Fibroblast of the aortic adventitia (primary cell): ENCODE results near the gene LTA4H. TPM values are rescaled to one million over a fixed set of nuclear protein-coding genes. Genes with fewer than 3 reads are reported as not detected.

Source experiments
- DNase-seq: peaks from one replicate; pipeline ENCODE4 v3.0.0-alpha.2; 2010; ENCODE audit warnings: low read depth
- H3K4me3 ChIP-seq: 2 replicates; pipeline ENCODE4 v1.5.1; 2011; ENCODE audit warnings: low read depth, mild to moderate bottlenecking, control low read depth, low read length, moderate library complexity
- total RNA-seq: library from RNA; depleted of rRNA; stranded (reverse); fragments of >200 nt; gene quantifications from 2 replicates; pipeline ENCODE4 v1.2.3, GENCODE V29; 2012; ENCODE audit warnings: low replicate concordance
- TF ChIP-seq, protein P1 (sequence below): IDR thresholded peaks from 2 replicates; pipeline ENCODE4 v1.5.1; 2011; ENCODE audit warnings: mild to moderate bottlenecking, low read length, control low read depth, inconsistent platforms; ENCODE audit not compliant: insufficient read depth

The LTA4H gene
- total RNA-seq, 1 donor = 68.1 TPM

DNA sequence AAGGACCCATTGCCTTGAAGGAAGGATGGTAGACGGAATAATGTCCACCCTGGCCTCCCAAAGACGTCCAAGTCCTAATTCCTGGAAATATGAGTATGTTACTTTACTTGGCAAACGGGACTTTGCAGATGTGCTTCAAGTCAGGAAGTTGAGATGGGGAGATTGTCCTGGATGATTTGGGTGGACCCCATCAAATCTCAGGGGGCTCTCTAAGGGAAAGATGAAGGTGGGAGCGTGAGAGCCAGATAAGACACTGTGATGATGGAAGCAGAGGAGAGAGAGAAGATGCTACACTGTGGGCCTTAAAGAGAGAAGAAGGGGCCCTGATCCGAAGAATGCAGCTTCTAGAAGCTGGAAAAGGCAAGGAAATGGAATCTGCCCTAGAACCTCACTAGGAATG, 29.6 kb upstream of the LTA4H start:
- no peak overlapping the region for H3K4me3 ChIP-seq
- TF ChIP-seq, protein P1, sequence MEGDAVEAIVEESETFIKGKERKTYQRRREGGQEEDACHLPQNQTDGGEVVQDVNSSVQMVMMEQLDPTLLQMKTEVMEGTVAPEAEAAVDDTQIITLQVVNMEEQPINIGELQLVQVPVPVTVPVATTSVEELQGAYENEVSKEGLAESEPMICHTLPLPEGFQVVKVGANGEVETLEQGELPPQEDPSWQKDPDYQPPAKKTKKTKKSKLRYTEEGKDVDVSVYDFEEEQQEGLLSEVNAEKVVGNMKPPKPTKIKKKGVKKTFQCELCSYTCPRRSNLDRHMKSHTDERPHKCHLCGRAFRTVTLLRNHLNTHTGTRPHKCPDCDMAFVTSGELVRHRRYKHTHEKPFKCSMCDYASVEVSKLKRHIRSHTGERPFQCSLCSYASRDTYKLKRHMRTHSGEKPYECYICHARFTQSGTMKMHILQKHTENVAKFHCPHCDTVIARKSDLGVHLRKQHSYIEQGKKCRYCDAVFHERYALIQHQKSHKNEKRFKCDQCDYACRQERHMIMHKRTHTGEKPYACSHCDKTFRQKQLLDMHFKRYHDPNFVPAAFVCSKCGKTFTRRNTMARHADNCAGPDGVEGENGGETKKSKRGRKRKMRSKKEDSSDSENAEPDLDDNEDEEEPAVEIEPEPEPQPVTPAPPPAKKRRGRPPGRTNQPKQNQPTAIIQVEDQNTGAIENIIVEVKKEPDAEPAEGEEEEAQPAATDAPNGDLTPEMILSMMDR = no peak
- no peak for DNase-seq

DNA sequence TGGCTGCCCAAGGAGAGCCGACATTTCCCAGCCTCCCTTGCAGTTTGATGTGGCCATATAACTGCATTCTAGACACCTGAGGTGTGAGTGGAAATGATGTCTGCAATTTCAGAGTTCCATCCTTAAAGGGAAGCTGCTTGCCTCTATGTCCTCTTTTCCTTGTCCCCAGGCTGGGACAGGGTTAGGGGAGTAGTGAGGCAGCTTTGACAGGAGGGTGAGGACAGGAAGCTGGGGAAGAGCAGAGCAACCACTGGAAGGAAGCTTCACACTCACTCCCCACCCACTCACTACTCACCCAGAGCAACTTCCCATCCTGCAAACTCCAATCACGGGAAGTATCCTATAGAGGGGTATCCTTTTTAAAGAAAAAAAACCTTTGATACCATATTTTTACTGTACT, 28.9 kb upstream of the LTA4H start:
- no peak for DNase-seq
- H3K4me3 ChIP-seq = no peak overlapping the region
- TF ChIP-seq, protein P1 = no peak

DNA sequence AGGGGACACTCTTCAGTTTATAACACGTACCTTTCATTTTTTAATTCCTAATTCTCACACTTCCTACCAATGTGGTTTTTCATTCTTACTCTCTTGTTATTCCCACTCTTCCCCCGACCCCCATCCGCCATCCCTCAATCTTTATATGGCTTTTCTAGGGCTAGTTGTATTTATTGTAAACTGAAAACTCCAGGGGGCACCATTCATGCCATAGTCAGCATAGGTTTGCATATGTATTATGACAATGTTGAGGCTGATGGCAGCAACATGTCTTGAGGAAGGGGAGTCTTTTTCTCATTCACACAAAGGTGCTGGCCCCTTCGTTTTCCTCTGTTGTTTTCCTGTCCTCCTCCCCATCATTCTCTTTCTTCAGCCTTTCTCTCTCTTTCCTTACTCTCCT, 27.7 kb upstream of the LTA4H start:
- H3K4me3 ChIP-seq = no peak overlapping the region
- DNase-seq = peak; percentile 40
- TF ChIP-seq, protein P1 = peak; percentile 17

DNA sequence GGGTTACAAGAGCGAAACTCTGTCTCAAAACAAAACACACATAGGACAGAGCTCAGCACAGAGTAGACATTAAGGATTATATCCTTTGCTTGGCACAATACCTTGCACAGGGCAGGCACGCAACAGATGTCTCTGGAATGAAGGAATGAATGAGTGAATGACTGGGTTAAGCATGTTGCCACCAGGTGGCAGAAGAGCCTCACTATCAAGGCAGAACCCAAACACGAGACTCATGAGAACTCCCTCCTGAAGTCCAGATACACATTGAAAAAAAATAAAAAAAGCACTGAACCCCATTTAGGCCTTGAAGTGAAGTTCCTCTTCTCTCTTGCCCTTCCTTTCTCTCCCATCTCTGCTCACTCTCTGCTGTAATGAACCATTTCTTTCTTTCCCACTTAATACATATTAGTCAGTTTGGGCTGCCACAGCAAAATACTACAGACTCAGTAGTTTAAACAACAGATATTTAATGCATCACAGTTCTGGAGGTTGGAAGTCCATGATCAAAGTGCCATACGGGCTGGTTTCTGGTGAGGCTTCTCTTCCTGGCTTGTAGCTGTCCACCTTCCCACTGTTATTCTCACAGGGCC, 26.6 kb upstream of the LTA4H start:
- H3K4me3 ChIP-seq = no peak overlapping the region
- peak; percentile 94 for DNase-seq
- TF ChIP-seq, protein P1 = peak; percentile 78

DNA sequence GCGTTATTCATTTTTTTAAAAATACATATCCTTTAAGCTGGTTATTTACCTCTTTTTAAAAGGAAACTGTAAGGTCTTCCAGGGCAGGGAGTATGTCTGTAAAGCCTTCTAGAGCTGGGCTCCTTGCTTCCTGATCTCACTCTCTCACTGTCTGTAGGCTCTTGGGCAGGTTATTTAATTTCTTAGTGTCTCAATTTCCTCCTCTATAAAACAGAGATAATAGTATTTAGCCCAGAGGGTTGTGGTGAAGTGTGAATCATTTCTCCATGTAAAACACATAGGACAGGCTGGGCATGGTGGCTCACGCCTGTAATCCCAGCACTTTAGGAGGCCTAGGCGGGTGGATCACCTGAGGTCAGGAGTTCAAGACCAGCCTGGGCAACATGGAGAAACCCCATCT, 25.9 kb upstream of the LTA4H start:
- H3K4me3 ChIP-seq = no peak overlapping the region
- TF ChIP-seq, protein P1 = no peak
- no peak for DNase-seq

DNA sequence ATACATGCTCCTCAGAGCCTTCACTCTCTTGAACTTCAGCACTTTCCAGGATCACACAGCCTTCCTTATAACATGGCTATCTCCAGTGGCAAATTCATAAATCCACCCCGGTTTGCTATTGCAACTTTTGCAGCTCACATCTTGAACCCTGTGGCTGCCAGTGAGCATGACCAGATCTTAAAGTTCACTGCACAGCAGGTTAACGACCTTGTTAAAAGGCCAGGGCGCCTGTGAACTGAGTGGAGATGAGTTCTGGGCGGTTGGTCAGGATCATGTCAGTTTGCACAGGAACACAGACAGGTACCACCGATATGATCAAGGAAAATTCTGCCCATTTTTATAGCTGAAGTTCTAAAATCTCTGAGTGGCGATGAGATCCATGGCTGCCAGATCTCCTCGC, 24.7 kb upstream of the LTA4H start:
- no peak for DNase-seq
- TF ChIP-seq, protein P1 = no peak
- no peak overlapping the region for H3K4me3 ChIP-seq

DNA sequence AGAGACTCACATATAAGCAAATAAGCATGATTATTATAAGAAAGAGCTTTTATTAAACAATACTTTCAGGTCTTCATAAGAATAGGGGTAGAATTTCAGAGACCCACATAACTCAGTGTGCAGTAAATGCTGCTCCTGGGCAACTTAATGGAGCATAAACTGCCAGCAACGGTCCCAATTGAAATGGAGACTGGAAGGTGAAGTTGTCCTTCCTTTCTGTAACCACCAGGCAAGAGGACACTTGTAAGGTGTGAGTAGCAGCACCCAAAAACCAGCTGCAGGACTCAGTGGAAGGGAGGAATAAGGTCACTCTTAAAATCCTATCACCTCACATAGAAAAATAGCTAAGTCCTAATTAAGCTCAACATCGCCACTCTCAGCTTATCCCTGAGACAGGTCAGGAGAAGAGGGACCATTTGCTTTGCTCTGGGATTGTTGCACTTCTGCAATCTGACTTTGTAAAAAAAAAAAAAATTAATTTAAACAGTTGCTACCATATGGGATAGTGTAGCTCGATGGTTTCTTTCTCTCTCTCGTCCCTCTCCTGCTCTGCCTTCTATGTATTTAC, 22.7 kb upstream of the LTA4H start:
- TF ChIP-seq, protein P1 = no peak
- DNase-seq = no peak
- H3K4me3 ChIP-seq = no peak overlapping the region
